HG03565 (cell line): ENCODE measurements around the gene MIS12.

ENCODE experiments used
- ATAC-seq: cut with Tn5 transposase; IDR thresholded peaks from one replicate; pipeline ENCODE4 v1.9.1; 2021; ENCODE audit warnings: mild to moderate bottlenecking, moderate library complexity; ENCODE audit not compliant: unreplicated experiment

MIS12 gene

GRCh38 chr17:5532581-5532980 lies 46.2 kb downstream of the MIS12 start:
- no peak for ATAC-seq

DNA sequence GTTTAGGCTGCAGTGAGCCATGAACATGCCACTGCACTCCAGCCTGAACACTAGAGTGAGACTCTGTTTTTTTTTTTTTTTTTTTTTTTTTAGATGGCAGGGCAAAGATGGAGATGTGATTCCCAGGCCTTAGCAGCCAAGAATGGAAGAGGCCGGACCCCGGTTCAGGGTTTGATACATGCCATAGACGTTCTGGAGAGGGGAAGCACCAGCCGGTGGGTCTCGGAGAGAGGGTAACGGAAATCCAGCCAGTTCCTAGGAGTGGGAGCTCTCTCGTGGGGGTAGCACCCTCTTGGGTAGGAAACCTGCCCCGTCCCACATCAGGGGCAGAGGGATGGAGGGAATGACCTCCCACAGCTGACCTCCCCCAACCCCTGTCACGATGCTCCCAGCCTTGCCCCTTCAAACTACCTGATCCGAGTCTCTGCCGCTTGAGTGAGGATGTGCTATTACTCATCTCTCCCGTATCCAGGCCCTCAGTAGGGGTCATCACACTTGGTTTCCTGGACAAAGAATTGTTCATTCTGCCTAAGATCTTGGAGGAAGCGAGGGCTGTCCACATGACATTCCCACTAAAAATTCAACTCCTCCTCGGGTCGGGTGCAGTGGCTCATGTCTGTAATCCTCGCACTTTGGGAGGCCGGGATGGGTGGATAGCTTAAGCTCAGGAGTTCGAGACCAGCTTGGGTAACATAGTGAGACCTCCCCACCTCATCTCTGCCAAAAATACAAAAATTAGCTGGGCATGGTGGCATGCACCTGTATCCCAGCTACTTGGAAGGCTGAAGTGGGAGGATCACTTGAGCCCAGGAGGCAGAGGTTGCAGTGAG lies 47.3 kb downstream of the MIS12 start:
- no peak for ATAC-seq

- ATAC-seq: no peak
These were observed 49.1 kb downstream of the MIS12 start for GRCh38 chr17:5535436-5535835.

DNA sequence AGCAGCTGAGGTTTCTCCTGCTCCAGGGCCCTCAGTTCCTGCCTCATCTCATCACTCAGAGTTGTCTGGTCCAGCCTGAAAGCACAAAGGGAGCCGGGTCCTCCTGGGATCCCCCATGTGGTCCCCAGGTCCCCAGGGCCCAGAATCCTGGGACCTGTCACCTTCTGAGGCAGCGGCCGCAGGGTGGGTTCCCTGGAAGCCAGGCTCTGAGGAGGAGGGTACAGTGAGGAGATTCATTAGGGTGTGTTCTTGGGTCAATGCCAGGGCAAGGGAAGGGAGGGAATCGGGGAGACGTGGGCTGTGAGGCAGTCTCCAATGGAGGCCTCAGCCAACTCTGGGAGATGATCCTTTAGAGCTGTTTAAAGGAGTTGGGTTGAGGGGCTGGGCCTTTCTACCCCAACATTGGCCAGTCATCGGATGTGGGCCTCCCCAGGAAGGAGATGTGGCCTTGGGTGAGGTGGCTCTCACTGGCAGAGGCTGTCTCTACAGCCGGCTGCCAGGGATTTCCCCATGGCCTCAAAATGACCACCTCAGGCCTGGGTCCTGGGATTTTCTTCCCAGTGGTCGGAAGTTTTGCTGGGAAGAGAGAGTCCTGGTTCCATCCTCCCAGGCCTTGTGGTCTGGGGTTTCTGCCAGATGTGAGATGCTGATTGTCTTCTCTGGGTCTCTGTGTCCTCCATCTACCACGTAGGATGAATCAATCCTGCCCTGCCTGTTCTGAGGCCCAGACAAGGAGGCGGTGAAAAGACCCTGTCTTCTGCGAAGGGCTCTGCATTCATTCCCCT lies 50.7 kb downstream of the MIS12 start:
- ATAC-seq: no peak

DNA sequence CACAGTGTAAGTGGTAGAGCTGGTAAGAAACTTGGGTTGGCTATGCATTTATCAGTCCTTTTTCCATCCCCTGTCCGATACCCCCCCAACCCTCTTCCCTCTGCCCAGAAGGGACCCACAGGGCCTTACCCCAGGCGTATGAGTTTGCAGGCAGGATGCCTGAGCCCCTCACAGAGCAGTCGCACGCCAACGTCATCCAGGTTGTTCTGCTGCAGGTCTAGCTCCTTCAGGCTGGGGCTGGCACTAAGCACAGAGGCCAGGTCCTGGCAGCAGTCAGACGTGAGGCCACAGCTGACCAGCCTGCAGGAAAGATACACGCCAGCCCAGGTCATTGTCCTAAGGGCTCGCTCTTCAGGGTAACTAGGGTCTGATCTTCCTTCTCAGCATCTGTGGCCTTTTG lies 52.9 kb downstream of the MIS12 start:
- no peak for ATAC-seq

DNA sequence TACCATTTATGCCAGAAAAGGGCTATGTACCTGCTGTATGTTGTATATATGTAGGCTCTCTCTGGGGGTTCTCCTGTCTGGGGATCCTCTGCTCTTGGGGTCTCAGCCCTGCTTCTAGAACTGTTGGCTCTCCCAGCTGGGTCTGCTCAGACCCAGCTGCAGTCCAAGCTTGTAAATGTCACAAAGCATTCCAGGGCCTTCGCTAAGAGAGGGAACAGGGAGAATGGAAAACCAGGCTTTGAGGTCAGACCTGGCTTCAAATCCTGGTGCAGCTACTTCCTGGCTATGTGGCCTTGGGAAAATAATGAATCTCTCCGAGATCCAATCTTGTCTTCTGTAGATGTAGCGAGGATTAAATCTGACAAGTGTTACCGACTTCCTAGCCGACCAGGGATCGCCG lies 54.0 kb downstream of the MIS12 start:
- no peak for ATAC-seq
